Effector memory CD8-positive, alpha-beta T cell (primary cell): ENCODE data around the gene AMIGO3.
A peak's percentile ranks its signal among the peaks of the same experiment; 100 is the strongest.
"Not testable (repeated sequence)": the region's sequence is repeated elsewhere in the genome, so short reads cannot be mapped to it uniquely, and the experiment has no call there.

Experiments used
- ATAC-seq: fragments of 150-1000 bp; cut with Tn5 transposase; replicated peaks from 2 replicates; pipeline ENCODE4 v1.10.0; 2021; ENCODE audit warnings: mild to moderate bottlenecking, moderate library complexity
- DNase-seq, 3 experiments: peaks; one replicate each; pipeline ENCODE4 v3.0.0; 2021
- H3K27ac Mint-ChIP-seq, 2 donors: one replicate each; pipeline ENCODE4 v1.8.0; 2022; ENCODE audit warnings: mild to moderate bottlenecking in 2 of 2, mixed read lengths in 2 of 2, moderate library complexity in 2 of 2
- H3K27me3 Mint-ChIP-seq, 2 donors: one replicate each; pipeline ENCODE4 v1.8.0; 2022; ENCODE audit warnings: mixed read lengths in 2 of 2
- H3K36me3 Mint-ChIP-seq: one replicate; pipeline ENCODE4 v1.8.0; 2022; ENCODE audit warnings: mild to moderate bottlenecking, moderate library complexity, mixed read lengths; ENCODE audit not compliant: insufficient read depth
- H3K4me1 Mint-ChIP-seq, 2 donors: one replicate each; pipeline ENCODE4 v1.8.0; 2022; ENCODE audit warnings: low read depth in 2 of 2, mixed read lengths in 2 of 2
- H3K4me3 Mint-ChIP-seq, 2 donors: one replicate each; pipeline ENCODE4 v1.8.0; 2022; ENCODE audit warnings: mild to moderate bottlenecking in 2 of 2, mixed read lengths in 2 of 2, moderate library complexity in 2 of 2
- H3K9me3 Mint-ChIP-seq, 2 donors: one replicate each; pipeline ENCODE4 v1.8.0; 2022; ENCODE audit warnings: mixed read lengths in 2 of 2

The AMIGO3 gene

DNA sequence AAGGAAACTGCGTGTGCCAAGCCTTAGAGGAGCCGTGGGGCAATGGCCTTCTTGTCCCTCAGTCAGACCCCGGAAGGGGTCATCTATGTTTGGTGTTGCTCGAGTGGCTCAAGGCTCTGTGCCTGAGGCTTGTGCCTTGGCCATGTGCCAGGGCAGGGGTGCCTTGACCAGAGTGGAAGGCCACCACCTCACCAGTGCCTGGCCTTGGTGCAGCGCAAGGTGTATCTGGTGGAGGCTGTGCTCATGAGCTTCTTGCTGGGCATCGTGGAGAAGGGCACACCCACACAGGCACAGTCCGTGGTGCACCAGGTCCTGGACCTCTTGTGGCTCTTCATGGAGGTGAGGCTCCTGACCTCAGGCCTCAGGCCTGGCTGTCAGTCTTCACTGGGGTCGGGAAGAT is 19.5 kb downstream of the AMIGO3 start:
- peaks cover 10% of the 10 kb centered on the region for H3K36me3 Mint-ChIP-seq
- no peak overlapping the region for H3K27ac Mint-ChIP-seq
- no peaks in the 10 kb centered on the region for H3K9me3 Mint-ChIP-seq
- no peak overlapping the region for H3K4me3 Mint-ChIP-seq
- ATAC-seq: no peak
- H3K4me1 Mint-ChIP-seq: peaks cover 5 to 7% of the 10 kb centered on the region in 2 donors
- no peak for DNase-seq
- H3K27me3 Mint-ChIP-seq: no peaks in the 10 kb centered on the region

DNA sequence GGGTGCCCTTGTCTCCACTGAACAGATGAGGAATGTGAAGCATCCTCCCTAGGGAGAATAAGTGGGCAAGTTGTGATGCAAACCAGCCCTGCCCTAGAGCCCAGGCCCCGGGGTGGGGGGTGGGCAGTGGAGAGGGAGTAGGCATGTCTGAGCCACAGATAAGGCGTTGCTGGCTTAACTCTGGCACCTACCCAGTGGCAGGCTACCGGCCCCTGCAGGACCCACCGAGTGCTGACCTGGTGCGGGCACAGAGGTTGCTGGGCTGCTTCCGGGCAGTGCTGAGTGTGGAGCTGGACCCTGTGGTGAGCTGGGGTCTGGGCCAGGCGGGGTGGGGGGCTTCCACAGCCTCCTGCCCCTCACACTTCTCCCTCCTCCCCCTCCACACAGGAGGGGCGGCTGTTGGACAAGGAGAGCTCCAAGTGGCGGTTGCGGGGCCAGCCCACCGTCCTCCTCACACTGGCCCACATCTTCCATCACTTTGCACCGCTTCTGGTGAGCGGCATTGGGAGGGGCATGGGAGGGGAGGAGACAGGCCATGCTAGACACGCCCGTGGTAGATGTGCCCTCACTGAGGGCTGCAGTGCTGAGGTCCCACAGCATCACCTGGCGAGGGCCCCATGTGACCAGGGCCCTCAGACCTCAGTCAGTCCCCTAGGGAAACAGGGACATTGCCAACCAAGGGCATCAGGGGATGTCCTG is 20.1 kb downstream of the AMIGO3 start:
- Mint-ChIP-seq H3K9me3 (no peaks in the 10 kb centered on the region), H3K4me1 (peaks cover 5 to 7% of the 10 kb centered on the region in 2 donors), H3K36me3 (peaks cover 10% of the 10 kb centered on the region), H3K27me3 (no peaks in the 10 kb centered on the region), H3K4me3 (no peak overlapping the region), H3K27ac (no peak overlapping the region)
- DNase-seq (no peak), ATAC-seq (no peak)

DNA sequence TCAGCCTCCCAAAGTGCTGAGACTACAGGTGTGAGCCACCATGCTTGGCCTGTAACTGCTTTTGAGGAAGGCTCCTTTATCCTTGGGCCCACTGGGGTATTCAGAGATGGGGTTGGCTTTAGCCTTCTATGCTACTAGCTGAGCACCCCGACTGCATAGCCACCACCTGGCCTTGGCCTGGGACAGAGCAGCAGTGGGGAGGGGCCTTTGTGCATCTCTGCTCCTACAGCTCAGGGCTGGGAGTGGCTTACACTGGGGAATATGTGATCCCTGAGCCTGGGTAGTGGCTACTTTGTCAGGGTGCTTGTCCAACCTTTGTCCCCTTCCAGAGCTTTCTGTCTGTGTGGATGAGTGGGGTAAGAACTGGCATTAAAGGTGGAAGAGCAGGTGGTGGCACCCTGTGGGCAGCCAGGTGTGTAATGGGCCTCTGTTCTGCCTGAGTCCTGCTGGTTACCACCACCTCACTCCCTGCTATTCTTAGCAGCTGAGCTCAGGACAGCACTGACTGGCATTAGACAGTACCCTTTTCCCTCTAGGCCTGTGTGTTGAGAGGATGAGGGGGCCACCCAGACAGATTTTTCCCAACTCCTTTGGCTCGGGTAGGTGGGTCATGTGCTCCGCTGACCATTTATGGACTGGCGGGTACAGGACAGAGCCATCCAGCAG is 24.0 kb downstream of the AMIGO3 start:
- not testable (repeated sequence) for H3K4me3 Mint-ChIP-seq, H3K27me3 Mint-ChIP-seq, DNase-seq, H3K27ac Mint-ChIP-seq, H3K9me3 Mint-ChIP-seq, ATAC-seq, H3K36me3 Mint-ChIP-seq
- H3K4me1 Mint-ChIP-seq: peaks cover 15 to 20% of the 10 kb centered on the region in 2 donors

DNA sequence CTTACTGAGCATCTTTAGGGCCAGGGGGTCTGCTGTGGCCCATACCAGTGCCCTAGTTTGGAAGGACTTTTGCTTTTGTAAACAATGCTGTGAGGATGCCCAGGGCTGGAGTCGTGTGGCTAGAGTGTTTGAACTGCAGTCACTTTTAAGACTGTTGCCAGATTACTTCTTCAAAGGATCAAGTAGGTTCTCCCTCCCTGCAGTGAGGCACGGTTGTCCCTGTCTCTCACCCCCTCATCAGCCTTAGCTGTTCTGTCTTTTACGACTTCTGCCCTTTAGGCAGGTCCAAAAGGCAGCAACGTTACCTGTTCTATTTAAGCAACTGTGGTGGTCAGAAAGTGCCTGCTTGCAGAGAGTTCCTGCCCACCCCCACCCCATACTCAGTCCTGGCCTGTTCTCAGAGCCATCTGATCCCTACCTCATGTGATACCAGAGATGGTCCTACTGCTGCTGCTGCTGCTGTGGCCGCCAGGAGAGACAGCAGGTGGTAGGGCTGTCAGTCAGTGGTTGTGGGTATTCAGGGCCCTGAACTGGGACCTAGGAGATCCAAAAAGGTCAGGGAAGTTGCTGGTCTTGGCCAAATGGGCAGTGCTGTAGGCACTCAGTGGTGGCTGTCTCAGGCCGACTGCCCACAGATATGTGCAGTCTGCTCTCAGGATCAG is 24.9 kb downstream of the AMIGO3 start:
- peaks cover 14% of the 10 kb centered on the region for H3K36me3 Mint-ChIP-seq
- H3K9me3 Mint-ChIP-seq, ATAC-seq, H3K4me3 Mint-ChIP-seq, H3K27me3 Mint-ChIP-seq, DNase-seq: not testable (repeated sequence)
- peaks cover 24 to 29% of the 10 kb centered on the region in 2 donors for H3K4me1 Mint-ChIP-seq
- H3K27ac Mint-ChIP-seq: peak overlapping the region in 1 of 2 donors; percentile 23

DNA sequence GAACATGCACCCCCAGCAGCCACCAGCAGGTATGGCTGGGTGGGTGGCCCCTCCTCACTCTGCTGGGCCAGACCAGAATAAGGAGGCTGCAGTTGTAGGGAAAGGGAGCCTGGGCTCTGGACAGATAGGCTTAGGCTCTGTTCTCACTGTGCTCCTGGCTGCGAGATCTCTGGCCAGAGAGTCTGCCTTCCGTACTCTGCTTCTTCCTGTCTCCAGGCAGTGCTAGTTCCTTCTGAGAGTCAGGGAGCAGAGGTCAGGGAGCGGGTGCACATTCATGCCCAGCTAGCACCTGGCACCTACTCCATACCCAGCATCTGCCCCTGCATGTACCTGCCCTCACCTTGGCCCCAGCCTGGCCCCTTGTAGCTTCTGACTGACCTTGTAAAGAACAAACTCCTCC is 28.0 kb downstream of the AMIGO3 start:
- Mint-ChIP-seq H3K27ac (peak overlapping the region in 1 of 2 donors; percentile 98), H3K4me1 (peaks cover 36 to 43% of the 10 kb centered on the region in 2 donors), H3K4me3 (peak overlapping the region in 1 of 2 donors; percentile 98), H3K36me3 (peaks cover 30% of the 10 kb centered on the region)
- not testable (repeated sequence) for H3K9me3 Mint-ChIP-seq, ATAC-seq, H3K27me3 Mint-ChIP-seq, DNase-seq

DNA sequence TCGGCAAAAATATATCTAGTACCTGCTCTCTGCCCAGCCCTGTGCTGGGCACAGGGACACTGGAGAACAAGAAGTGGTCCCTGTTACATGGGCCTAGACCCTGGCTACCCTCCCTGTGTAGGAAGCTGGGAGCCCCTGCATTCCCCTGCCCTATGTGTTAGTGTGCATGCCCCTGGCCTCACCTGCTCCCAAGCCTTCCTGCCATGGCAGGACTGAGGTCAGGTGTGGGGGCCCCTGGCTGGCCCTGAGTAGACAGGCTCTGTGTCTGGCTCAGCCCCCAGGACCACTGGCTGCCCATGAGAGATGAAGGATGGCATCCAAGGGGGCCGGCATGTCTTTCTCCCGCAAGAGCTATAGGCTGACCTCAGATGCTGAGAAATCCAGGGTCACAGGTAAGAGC is 28.6 kb downstream of the AMIGO3 start:
- H3K27me3 Mint-ChIP-seq, DNase-seq, H3K9me3 Mint-ChIP-seq, ATAC-seq: not testable (repeated sequence)
- H3K4me1 Mint-ChIP-seq: peaks cover 36 to 43% of the 10 kb centered on the region in 2 donors
- H3K27ac Mint-ChIP-seq: peak overlapping the region in 1 of 2 donors; percentile 98
- H3K4me3 Mint-ChIP-seq: peak overlapping the region; percentile 97 to 98
- peaks cover 30% of the 10 kb centered on the region for H3K36me3 Mint-ChIP-seq

DNA sequence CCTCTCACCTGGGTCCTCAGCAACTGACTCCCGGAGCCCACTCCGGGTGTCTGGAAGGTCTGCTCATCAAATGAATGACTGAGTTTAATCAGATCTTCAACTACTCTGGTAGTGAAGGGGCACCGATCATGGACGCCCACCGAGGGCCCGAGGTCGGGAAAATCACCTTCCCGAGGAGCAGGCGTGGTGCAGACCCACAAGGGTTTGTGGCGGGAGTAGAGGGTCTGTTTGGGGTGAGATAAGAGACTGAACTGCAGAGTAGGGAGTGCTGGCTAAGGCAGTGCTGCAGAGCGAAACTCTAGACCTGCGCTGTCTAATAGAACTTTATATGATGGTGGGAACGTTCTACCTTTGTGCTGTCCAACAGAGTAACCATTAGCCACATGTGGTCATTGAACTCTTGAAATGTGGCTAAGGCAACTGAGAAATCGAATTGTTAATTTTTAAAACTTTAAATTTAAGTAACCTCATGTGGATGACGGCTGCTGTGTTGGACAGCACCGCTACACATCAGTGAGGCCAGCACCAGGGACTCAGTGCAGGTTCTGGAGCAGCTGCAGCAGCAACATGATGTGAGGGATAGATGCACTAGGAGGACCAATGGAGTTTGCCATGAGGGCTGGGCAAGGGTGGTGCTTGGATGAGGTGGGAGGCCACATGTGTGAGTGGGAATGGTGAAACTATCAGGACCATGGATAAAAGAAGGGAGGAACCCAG is 29.4 kb downstream of the AMIGO3 start:
- not testable (repeated sequence) for ATAC-seq, H3K9me3 Mint-ChIP-seq, DNase-seq, H3K27me3 Mint-ChIP-seq
- peak overlapping the region; percentile 98 for H3K27ac Mint-ChIP-seq
- H3K4me3 Mint-ChIP-seq: peak overlapping the region; percentile 97 to 98
- H3K4me1 Mint-ChIP-seq: peaks cover 39 to 43% of the 10 kb centered on the region in 2 donors
- H3K36me3 Mint-ChIP-seq: peaks cover 30% of the 10 kb centered on the region

DNA sequence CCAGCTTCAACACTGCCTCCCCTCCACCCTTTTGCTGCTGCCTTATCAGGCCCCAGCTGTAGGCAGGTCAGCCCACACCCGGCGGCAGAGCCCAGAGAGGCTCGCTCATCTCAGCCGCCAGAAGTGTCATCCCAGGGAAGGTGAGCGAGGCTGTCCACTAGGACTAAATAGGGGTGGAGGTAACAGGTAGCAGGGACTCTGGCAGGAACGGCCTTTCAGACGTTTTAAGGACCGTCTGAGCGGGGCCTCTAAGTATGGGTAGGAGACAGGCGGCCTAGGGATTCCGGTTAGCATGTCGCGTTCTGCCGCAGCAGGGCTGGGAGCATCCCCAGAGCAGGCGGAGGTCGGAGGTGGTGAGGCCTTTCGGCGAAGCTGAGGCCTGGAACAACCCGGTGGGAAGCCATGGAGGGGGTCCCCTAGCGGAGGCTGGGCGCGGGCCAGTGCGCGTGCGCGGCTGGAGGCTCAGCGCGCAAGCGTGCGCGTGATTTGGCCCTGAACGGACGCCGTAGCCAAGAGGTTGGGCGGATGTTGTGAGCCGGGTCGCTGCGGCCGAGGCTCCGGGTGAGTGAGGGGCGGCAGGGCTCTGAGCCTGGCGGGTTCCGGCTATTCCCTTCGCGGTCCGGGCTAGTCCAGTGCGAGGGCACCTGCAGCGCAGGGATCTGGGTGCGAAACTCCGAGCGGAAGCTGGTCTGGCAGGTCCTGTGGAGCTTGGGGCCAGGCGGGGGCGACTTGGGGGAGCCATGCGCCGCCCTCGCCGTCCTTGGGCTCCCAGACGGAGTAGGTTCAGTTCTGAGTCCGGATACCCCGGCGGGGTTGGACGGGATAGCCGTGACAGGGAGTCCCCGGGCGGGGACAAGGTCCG is 30.2 kb downstream of the AMIGO3 start, which contains the start of the genes MST1 and RNF123:
TSS of gene MST1 (minus strand) at position 429 of the 862 bp plus-strand sequence. CDS start 783 bp downstream, outside the sequence.
TSS of gene RNF123 (plus strand) at position 512 of the 862 bp plus-strand sequence. CDS start 1,609 bp downstream, outside the sequence.
- DNase-seq (peak; percentile 89 to 93 (median 90)), ATAC-seq (peak; percentile 83)
- H3K27me3 Mint-ChIP-seq: no peaks in the 10 kb centered on the region
- no peaks in the 10 kb centered on the region for H3K9me3 Mint-ChIP-seq
- H3K36me3 Mint-ChIP-seq: peaks cover 29% of the 10 kb centered on the region
- H3K27ac Mint-ChIP-seq: peak within 1 kb of the TSS; percentile 98
- H3K4me3 Mint-ChIP-seq: peak within 1 kb of the TSS; percentile 97 to 98
- H3K4me1 Mint-ChIP-seq: peaks cover 39 to 42% of the 10 kb centered on the region in 2 donors

DNA sequence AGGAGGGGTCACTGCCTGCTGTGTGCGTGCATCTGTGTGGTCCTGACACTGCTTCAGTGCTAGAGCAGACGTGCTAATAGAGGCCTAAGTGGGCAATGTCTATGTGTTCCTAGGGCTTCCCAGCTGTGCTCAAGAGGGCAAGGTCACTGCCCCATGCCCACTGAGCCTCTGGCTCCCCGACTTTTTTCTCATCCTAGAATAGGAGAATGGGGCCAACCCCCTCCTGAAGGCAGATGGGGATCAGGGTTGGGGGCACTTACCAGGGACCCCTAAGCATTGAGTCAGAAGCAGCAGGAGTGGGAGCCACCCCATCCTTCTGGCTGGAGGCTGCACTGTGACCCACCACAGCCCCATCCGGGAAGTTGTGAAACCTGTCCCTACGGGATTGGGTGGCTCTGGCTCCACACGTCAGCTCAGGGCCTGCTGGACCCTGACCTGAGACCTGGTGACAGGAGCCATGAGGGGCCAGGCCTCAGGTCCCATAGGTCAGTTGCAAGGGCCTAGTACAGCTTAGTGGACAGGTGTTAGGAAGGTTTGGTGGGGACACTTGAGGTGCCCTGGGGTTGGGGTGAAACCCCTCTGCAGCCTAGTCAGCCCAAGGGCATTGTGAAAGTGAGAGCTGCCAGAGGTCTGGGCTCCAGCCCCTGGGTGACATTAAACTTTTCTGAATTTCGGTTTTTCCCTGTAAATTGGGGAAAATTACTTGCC is 31.0 kb downstream of the AMIGO3 start:
- H3K9me3 Mint-ChIP-seq, H3K27me3 Mint-ChIP-seq, DNase-seq, ATAC-seq: not testable (repeated sequence)
- peaks cover 30% of the 10 kb centered on the region for H3K36me3 Mint-ChIP-seq
- peaks cover 34 to 36% of the 10 kb centered on the region in 2 donors for H3K4me1 Mint-ChIP-seq
- peak overlapping the region; percentile 98 for H3K27ac Mint-ChIP-seq
- peak overlapping the region; percentile 97 to 98 for H3K4me3 Mint-ChIP-seq

DNA sequence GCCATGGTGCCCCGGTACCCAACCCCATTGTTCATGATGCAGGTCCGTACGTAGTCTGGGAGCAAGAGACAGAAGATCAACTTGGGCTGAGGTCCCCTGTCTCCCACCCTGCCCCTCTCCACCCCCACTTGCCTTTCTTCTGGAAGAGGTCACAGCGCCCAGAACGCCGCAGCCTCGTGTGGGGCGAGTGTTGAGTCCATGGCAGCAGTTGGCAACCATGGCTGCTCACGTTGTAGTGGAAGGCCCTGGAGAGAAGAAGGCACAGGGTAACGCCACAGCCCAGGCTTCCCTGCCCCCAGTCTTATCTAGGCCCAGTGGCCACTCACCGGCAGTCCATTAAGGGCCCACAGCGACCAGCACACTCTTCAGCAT is 32.1 kb downstream of the AMIGO3 start:
- Mint-ChIP-seq H3K36me3 (peaks cover 27% of the 10 kb centered on the region), H3K4me3 (peak overlapping the region in 1 of 2 donors; percentile 63), H3K4me1 (peaks cover 30 to 33% of the 10 kb centered on the region in 2 donors)
- not testable (repeated sequence) for H3K27me3 Mint-ChIP-seq, ATAC-seq, H3K9me3 Mint-ChIP-seq, H3K27ac Mint-ChIP-seq, DNase-seq

DNA sequence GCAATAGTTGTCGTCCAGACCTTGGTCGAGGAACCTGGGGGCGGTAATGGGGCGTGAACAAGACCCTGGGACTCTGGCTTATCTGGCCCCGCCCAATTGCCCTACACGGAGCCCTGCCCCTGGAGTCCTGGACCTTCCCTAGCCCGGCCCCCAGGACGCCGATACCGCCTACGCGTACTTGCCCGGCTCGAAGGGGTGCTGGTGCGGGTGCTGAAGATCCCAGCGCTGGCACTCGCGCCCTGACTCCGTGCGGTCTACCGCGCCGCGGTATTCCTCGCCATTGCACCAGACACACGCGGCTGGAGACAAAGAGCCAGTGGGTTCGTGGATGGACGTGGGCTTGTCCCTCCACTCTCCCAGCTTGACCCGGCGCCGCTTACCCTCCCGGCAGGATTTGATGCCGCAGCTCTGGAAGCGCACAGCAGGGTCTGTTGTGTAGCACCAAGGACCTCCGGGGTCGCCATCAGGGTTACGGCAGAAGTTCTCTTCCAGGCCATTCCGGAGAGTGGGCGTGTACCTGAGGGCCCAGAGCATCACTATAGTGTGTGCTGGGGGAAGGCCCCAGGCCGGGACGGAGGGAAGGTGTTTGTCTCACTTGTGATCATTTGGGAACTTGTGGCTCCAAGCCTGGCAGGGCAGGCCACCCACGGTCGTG is 32.6 kb downstream of the AMIGO3 start:
- peaks cover 29 to 33% of the 10 kb centered on the region in 2 donors for H3K4me1 Mint-ChIP-seq
- peaks cover 27% of the 10 kb centered on the region for H3K36me3 Mint-ChIP-seq
- H3K9me3 Mint-ChIP-seq, H3K27me3 Mint-ChIP-seq, DNase-seq: not testable (repeated sequence)
- ATAC-seq: peak; percentile 19
- H3K27ac Mint-ChIP-seq: peak overlapping the region in 1 of 2 donors; percentile 55
- H3K4me3 Mint-ChIP-seq: peak overlapping the region in 1 of 2 donors; percentile 63
